CD4-positive, alpha-beta T cell treated with Interleukin-2 at 100 ng/mL for 4 hours (primary cell): ENCODE measurements around the gene UROD.

Source experiments
- DNase-seq: peaks from one replicate; pipeline ENCODE4 v3.0.0-alpha.2; 2020; ENCODE audit warnings: low spot score

The UROD gene

DNA sequence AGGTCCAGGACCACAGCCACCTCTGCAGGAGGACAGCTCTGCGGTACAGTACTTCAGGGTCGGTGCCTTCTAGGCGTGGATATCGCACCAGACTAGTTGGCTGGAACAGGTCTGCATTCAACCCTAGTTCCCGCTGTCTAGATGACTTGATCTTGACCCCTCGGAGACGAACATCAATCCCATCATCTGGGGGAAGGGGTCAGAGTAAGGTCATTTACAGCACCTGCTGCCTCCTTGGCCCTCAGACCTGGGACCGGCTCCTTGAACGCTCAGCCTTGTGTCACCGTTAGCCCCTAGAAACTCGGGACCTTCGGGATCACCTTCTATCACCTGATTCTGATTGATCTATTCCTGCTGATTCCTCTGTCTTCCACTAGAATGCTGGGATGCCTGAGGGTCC, 3.5 kb upstream of the UROD start:
- DNase-seq, result no peak

DNA sequence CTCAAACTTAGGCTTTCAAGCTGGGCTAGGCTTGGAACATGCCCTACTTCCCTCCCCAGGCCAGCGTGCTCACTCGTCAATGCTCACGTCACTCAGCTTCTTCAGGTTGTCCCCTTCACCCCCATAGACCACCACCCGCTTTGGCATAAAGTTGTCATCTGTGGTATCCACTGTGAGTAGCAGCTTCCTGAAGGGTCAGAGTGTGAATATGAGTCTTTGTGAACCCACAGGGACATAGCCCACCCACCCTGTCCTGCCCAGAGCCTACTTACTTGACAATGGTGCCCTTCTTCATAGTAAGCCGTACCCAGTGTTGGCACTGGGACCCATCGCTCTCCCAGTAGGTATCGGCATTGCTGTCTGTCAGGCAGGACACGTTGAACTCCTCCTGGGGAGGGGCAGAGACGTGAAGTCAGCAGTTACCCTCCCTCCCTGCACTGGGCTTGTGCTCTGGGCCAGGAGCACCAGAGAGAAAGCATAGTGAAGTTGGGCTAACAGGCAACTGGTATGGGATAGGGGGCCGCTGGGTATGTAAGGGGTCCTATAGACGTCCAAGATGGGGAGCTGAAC, 2.7 kb upstream of the UROD start:
- DNase-seq, result no peak

DNA sequence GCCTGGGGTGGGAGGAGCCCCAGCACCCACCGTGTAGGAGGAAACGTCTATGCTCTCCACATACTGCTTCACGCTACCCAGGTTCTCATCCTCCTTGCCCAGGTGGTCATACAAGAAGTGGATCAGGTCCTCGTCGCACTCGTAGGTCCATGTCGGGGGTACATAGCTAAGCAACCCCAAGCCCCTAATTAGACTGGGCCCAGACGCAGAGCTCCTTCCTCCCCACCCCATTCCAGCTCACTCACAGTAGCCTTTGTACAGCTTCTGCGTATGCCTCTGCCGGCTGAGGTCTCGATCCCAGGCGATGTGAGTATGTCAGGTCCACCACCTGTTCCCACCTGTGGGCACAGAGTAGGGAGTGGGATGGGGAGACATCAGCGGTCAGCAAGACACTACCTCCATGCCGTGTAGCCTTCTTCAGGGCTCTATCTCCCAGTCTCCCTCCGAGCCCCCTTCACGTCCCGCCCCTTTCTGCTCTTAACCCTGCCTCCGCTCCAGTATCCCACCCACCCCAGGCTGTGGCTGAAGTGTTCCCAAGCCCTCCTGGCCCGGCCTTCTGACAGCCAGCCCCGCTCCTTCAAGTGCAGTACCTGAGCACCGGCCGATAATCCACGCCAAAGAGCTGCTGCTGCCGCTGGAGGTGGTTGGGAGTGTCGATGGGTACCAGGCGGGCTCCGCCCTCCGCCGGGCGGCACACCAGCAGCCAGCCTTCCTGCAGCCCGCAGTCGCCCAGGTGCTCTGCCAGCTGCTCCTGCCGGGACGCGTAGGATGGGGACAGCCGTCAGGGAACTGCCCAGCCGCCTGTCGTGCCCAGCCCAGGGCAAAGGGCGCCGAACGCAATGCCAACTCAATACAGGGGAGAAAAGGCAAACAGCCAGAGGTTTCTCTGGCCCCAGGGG, 1.8 kb upstream of the UROD start:
- peak; percentile 14 for DNase-seq

DNA sequence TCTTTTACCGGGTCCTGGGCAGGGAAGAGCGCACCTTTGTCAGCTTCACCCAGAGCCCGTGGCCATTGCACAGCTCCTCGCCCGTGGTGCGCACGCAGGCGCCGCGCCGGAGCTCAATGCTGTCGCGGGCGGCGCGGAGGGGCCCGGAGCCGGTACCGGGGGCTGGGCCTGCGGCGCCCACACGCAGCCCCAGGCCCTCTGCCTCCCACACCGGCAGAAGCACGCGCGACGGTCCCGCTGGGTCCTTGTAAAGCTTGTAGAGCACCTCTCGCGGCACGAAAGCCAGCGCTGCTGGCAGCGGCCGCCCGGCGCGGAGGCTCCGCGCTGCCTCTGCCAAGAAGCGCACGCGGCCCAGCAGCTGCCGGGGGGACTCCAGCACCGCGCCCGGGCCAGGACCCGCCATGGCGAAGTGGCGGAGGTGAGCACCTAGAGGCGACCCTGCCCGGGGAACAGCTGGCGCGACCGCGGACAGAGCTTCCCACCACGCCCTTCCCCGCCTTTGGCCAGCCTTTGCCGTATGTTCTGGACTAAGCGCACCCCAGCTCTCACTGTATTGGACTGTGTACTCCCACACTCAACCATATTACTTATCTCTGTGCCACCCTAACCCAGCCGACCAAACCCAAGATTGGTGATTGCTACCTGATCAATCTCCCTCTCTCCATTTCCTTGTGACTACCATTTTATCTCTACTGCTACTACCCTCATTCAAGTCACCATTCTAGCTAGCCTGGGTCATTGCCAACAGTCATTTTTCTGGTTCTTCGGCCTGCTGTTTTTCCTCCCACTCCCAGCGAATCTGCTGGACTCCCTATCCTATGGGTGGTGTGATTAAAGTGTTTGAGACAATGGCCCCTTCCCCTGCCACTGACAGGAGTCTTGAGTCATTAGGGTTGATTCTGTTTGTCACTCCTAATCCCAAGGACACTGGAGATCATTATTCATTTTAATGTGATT, 921 bp upstream of the UROD start, which contains the start of gene HECTD3:
HECTD3 (minus strand) TSS at position 470 of the 957 bp plus-strand sequence; CDS start at position 403, 67 bp downstream.
- DNase-seq, result peak; percentile 77

DNA sequence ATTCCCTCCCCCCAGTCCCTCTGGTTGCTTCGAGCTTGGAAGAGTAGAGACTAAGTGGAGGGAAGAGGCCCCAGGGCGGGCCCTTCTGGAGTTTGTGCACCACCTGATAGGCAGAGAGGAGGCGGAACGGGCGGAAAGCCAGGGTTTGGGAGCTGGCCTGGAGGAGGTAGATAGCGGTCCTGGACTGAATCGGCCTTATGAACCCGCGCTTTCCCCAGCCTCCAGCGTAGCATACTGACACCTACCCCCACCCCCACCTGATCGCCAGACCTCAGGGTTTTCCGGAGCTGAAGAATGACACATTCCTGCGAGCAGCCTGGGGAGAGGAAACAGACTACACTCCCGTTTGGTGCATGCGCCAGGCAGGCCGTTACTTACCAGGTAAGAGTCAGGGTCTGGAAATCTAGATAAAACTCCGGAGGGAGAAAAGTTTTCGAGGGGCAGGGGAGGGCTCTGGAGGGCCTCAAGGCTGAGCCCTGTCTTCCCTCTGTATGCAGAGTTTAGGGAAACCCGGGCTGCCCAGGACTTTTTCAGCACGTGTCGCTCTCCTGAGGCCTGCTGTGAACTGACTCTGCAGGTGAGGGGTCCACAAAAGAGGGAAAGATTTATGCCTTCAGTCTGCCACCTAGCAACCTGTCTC, 705 bp downstream of the UROD start:
- peak; percentile 25 for DNase-seq

DNA sequence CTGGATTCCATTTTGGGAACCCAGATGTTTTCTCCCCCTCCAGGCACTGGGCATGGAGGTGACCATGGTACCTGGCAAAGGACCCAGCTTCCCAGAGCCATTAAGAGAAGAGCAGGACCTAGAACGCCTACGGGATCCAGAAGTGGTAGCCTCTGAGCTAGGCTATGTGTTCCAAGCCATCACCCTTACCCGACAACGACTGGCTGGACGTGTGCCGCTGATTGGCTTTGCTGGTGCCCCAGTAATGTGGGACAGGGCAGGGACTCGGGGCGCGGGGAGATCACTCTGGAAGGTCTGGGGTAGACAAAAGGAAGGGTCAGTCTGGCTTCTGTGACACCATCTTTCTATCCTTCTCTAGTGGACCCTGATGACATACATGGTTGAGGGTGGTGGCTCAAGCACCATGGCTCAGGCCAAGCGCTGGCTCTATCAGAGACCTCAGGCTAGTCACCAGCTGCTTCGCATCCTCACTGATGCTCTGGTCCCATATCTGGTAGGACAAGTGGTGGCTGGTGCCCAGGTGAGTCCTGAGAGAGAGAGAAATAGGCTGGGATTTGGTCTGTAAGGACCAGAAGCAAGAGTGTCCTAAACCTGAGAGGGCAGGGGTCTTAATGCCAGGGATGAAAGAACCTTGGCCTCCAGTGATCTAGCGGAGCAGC, 1.6 kb downstream of the UROD start:
- no peak for DNase-seq

DNA sequence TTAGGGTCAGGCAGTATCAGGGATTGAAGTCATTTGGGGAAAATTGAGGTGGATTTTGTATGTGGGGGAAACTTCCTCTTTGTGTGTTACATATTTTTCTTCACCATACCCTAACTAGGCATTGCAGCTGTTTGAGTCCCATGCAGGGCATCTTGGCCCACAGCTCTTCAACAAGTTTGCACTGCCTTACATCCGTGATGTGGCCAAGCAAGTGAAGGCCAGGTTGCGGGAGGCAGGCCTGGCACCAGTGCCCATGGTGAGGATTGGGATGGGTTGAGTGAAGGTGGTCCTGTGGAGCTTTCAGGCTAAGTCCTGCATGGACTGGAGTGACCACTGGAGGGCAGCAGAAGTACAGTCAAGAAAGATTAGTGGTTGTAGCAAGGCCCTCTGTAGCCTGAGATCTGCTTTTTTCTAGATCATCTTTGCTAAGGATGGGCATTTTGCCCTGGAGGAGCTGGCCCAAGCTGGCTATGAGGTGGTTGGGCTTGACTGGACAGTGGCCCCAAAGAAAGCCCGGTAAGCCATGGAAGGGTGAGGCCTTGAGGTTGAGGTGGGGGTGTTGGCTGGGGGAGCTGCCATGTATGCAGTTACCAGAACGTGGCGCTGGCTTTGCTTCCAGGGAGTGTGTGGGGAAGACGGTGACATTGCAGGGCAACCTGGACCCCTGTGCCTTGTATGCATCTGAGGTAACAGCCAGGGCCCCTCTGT, 2.4 kb downstream of the UROD start:
- DNase-seq, result peak; percentile 86

DNA sequence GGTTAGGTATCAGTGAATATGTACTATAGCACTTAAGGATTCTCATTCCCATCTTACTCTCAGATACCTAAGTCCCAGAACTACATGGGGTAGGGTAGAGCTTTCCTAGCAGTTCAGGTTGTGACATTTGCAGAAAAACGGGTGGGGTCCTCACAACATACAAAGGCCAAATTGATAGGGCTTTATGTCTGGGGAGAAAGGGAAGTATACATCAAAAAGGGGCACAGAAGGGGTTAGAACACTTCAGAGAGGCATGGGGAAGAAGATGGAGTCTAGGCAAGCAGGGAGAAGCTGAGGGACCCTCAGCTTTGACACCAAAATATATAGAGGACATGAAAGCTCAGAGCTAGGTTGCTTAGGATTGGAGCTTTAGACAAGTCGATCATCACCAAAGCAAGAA, 3.6 kb downstream of the UROD start:
- DNase-seq, result no peak

DNA sequence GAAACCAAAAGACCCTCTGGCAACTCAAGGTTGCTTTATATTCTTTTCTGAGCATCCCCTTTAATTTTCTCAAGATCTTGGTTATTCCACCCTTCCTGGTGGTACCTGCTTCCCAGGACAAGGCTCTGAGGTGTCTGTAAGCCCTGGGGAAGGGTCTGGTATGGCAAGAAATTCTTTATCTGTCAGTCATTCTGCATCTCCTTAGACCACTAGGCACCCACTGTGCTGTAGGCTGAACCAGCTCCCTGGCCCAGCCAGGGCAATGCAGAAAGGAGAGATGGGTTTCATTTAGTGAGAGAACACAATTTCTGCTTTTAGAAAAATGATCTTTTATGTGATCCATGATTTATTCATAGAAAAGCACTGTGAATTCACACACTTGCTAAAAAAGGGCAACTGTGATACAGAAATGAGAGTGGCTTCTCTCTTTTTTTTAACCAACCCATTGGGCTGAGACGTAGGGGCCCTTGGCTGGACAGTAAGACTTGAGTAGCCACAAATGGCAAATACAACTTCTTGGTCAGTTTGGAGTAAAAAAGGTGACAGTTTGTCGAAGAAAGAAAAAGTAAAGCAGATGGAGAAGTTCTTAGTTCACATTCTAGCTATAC, 4.1 kb downstream of the UROD start:
- DNase-seq, result no peak

DNA sequence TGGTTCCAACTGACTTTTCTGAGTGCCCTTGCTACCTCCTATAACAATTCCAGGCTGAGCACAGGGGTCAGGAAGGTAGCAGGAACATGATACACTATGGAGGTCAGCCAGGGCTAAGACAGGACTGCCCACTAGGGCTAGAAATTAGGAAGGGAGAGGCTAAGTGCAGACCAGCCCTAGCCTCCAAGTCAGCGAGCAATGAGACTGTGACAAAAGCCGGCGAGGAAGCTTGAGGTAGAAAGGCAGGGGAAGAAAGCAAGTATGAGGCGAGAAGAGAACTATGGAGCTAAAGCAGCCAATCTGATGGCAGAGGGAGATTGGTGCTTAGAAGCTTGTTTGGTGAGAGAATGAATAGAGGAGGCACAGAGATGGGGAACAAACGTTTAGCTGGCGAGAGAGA, 4.7 kb downstream of the UROD start:
- DNase-seq, result no peak

DNA sequence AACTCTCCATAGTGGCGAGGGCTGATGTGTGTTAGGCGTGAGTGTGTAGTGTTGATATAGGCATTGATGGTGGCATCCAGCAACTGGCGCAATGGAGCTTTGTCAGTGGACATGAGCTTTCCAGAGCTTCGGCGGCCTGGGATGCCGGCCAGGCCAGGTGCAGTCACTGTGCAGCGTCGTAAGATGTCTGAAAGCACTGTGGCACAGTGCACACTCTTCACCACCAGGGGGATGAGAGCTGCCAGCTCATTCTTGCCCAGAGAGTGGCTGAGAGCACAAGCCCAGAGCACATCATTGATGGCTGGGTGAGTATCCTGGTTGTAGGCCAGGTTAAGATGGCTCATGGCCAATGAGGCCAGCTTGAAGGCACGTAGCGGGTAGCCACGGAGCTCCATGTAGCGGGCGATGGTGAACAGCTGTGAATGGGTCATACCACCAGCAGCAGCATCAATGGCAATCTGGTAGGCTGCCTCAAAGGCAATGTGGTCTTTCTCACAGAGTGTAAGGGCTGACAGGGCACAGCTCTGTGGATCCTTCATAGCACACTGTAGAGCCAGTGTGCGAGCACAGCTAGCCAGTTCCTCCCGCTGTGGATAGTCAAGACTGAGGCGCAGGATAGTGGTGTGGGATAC, 6.7 kb downstream of the UROD start:
- peak; percentile 59 for DNase-seq

DNA sequence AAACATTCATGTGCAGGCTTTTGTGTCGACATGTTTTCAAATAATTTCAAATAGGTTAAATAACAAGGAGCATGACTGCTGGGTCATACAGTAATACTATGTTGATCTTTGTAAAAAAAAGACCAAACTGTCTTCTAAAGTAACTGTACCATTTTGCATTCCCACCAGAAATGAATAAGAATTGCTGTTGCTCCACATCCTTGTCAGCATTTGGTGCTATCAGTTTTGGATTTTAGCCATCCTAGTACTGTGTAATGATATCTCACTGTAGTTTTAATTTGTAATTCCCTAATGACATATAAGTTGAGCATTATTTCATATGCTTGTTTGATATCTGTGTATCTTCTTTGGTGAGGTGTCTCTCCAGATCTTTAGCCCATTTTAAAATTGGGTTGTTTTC, 11.6 kb downstream of the UROD start:
- no peak for DNase-seq

DNA sequence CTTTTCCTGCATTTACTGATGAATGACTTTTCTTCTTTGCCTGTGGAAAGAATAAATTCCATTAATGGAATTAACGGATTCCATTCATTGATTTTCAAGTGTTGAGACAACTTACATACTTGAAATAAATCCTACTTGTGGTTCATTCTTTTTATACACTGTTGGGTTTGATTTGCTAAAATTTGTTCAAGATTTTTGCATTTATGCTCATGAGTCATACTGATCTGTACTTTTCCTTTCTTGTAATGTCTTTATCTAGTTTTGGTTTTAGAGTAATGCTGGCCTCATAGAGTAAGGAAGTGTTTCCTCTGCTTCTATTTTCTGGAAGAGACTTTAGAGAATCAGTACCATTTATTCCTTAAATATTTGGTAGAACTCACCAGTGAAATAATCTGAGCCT, 14.4 kb downstream of the UROD start:
- DNase-seq, result no peak

DNA sequence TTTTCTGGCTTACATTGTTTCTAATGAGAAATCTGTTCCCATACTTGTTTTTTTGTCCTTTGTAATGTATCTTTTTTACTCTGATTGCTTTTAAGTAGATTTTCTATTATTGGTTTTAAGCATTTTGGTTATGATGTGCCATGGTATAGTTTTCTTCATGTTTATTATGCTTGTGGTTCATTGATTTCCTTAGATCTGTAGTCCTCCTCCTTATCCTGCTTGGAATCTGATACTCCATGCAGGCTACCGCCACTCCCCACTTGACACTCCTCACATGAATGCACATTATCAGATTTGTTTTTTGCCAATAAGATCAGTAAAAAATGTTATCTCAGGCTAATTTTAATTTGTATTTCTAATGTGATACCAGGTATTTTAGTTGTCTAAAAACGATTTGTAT, 20.8 kb downstream of the UROD start:
- DNase-seq, result no peak

DNA sequence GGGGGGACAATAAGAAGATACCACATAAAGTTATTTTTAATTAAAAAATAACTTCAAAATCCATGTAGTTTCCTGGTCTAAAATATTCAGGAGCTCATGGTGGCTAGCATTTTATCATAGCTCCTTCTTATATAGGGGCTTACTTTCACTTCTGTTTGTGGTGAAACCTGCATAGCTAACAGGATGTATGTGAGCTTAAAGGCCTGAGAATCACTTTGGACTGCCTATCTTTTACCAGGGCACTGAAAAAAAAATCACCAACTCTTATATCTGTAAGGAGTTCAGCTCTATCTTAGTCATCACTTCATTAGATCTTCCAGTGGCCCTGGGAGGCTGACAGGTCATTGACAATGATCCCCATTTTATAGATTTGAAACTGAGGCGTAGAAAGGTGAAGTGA, 21.3 kb downstream of the UROD start:
- no peak for DNase-seq

DNA sequence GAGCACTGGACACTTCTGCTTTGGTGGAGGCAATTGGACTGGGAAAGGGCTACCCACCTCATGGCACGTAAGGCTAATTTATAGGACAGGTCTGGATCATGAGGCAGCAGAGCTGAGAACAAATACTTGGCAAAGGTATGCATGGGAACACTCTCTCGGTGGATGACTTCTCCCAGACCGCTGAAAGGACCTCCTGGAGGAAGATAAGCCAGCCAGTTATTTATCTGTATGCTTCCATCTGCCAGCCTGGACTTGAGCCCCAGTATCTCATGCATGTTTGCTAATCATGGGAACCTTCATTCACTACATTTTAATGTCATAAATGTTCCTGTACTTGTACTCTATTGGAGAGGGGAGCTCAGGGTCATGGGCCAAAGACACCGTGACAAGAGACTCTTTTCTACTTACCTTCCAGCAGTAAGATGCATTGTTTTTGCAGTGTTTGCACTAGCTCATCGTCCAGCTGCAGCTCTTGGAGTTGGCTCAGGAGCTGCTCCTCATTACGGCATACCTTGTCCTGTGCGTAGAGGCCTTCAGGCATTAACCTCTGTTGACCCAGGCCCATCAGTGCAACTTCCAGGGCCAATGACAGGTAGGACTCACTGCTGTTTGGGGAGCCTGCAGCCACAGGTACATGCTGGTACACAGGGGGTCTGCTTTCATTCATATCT, 23.7 kb downstream of the UROD start:
- no peak for DNase-seq

DNA sequence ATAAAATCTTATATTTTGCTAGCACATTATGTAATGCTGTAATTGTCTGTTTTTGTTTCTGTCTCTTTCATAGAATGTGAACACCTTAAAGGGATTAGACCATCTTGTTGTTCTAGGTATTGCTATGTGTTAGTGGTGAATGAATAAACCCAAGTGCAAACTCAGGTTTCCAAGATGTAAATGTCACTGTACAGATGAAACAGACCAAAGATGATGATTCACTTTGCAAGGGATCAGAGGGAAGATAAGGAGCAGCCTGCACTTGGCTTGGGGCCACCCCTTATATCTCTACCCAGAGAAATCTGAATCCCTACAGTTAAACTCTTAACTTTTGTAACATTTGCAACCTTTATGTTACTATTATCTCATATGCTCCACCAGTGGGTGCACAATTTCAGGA, 25.4 kb downstream of the UROD start:
- no peak for DNase-seq

DNA sequence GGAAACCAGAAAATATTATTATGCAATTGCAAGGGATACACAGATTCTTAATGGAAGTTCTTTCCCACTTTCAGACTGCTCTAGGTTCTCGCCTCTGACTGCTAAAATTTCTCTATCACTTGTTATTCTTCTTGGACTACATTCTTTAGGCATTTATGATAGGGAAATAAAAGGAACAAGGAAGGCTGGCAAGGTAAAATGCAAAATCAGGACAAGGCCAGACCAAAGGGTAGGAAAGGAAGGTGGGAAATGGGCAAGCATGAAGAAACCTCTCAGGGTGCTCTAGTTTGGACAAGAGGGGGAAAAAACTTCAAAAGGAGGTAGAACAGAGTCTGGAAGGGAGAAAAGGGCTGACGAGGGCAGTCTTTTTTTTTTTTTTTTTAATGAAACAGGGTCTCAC, 26.2 kb downstream of the UROD start:
- no peak for DNase-seq

DNA sequence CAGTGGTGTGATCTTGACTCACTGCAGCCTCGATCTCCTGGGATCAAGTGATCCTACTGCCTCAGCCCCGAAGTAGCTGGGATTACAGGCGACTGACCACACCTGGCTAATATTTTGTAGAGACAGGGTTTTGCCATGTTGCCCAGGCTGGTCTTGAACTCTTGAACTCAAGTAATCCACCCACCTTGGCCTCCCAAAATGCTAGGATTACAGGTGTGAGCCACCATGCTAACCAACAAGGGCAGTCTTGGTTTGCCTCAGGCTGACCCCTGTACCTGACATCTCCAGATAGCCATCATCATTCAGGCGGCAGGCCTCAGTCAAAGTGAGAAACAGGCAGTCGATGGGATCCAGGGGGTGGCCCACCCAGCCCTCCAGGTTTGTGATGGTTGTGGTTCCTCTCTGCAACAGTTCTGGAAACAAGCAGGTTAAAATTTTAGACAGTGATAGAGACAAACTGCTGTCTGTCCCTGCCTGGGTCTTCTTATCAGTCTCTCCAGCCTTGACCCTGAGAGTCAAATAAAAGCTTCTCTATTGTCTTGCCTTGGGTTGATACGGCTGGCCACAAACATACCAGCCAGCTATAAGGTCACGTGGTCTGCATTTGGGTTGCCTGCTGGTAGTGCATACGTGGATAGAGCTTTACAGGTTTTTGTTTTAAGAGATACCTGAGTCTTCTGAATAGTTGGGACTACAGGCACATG, 26.8 kb downstream of the UROD start:
- DNase-seq, result no peak
